Lung (tissue), 12 donors: ENCODE data around the gene HIP1R. TPM values are rescaled to one million over a fixed set of nuclear protein-coding genes. Genes with fewer than 3 reads are reported as not detected.

Experiments used
- ATAC-seq: fragments of 200-7000 bp; cut with Tn5 transposase; one replicate; pipeline ENCODE4 v1.9.1; 2020; ENCODE audit warnings: moderate number of reproducible peaks; ENCODE audit not compliant: insufficient read depth, low FRiP score
- DNase-seq, 3 donors: peaks; one replicate each; pipeline ENCODE4 v3.0.0-alpha.2; 2013 to 2017
- H3K27ac ChIP-seq, 2 donors: one replicate each; pipeline ENCODE4 v1.5.1; 2013; ENCODE audit warnings: mild to moderate bottlenecking in 2 of 2, moderate library complexity in 2 of 2, control low read depth in 1 of 2, inconsistent platforms in 1 of 2, low read depth in 1 of 2, low read length in 1 of 2
- H3K27me3 ChIP-seq, 3 donors: one replicate each; pipeline ENCODE4 v1.5.1; 2013; ENCODE audit warnings: low read length in 2 of 3; ENCODE audit not compliant: control insufficient read depth in 3 of 3, insufficient read depth in 3 of 3
- H3K36me3 ChIP-seq, 4 donors: one replicate each; pipeline ENCODE4 v1.5.1; 2013; ENCODE audit warnings: low read length in 4 of 4, mild to moderate bottlenecking in 1 of 4, moderate library complexity in 1 of 4; ENCODE audit not compliant: control insufficient read depth in 4 of 4, insufficient read depth in 4 of 4
- H3K4me1 ChIP-seq, 5 donors: one replicate each; pipeline ENCODE4 v1.5.1; 2013; ENCODE audit warnings: low read length in 5 of 5, mild to moderate bottlenecking in 2 of 5, moderate library complexity in 1 of 5; ENCODE audit not compliant: control insufficient read depth in 5 of 5, insufficient read depth in 5 of 5
- H3K4me3 ChIP-seq: one replicate; pipeline ENCODE4 v1.5.1; 2013; ENCODE audit warnings: mild to moderate bottlenecking, control low read depth, moderate library complexity
- H3K9ac ChIP-seq, 2 donors: one replicate each; pipeline ENCODE4 v1.5.1; 2013; ENCODE audit warnings: low read length in 2 of 2, control low read depth in 1 of 2; ENCODE audit not compliant: insufficient read depth in 1 of 2
- H3K9me3 ChIP-seq, 4 donors: one replicate each; pipeline ENCODE4 v1.5.1; 2013; ENCODE audit warnings: low read length in 3 of 4, mild to moderate bottlenecking in 1 of 4, moderate library complexity in 1 of 4; ENCODE audit not compliant: control insufficient read depth in 4 of 4, insufficient read depth in 3 of 4
- CTCF ChIP-seq: IDR thresholded peaks from 2 replicates; pipeline ENCODE4 v1.5.1; 2012; ENCODE audit warnings: mild to moderate bottlenecking; ENCODE audit errors: control extremely low read depth, extremely low read depth
- WGBS, 2 donors: extraction: QIAGEN DNeasy Blood & Tissue Kit; methylation state at CpG; one replicate each; pipeline ENCODE4 v1.1.7; 2013; 5-methylcytosine and 5-hydroxymethylcytosine counted together
- polyA plus RNA-seq, 2 donors: library from polyadenylated mRNA; stranded (reverse); fragments of 200-250 nt; gene quantifications; one replicate each; pipeline ENCODE4 v1.2.1, GENCODE V29; 2013
- total RNA-seq, 2 donors: library from RNA; depleted of rRNA in 1 of 2; stranded (reverse); fragments of >200 nt in 1 of 2; gene quantifications; one replicate each; pipeline ENCODE4 v1.2.1, GENCODE V29; 2014 to 2021
- donor health status: control.
- donor health status: control.
- donor health status: Bipolar disorder and iron deficiency.
- donor health status: healthy.
- donor health status: DM: yes; HTN: yes; CAD: no.

The HIP1R gene
- total and polyA plus RNA-seq, 4 donors = 33.8 to 56.3 (median 35.4) TPM

- ATAC-seq (no peak), DNase-seq (no peak)
- WGBS, 2 donors = 83 to 89% methylated on average over 5 of the region's 5 CpGs
- no peaks in the 10 kb centered on the region for H3K9me3 ChIP-seq
- no peak for TF ChIP-seq CTCF
- no peaks in the 10 kb centered on the region for H3K4me1 ChIP-seq
- no peaks in the 10 kb centered on the region for H3K36me3 ChIP-seq
- no peak overlapping the region for H3K9ac ChIP-seq
- H3K27me3 ChIP-seq = no peaks in the 10 kb centered on the region
- no peak overlapping the region for H3K4me3 ChIP-seq
- H3K27ac ChIP-seq = no peak overlapping the region
These were observed 45.6 kb upstream of the HIP1R start for GRCh38 chr12:122789637-122790036.

- Histone ChIP-seq H3K36me3 (no peaks in the 10 kb centered on the region), H3K4me3 (no peak overlapping the region), H3K27ac (no peak overlapping the region), H3K9ac (no peak overlapping the region), H3K9me3 (no peaks in the 10 kb centered on the region), H3K4me1 (no peaks in the 10 kb centered on the region), H3K27me3 (no peaks in the 10 kb centered on the region)
- no peak for DNase-seq
- no peak for ATAC-seq
- WGBS, 2 donors = 81 to 87% methylated on average over 5 of the region's 5 CpGs
- TF ChIP-seq CTCF = no peak
These were observed 44.7 kb upstream of the HIP1R start for GRCh38 chr12:122790393-122791075.

GRCh38 chr12:122793685-122794106, 41.6 kb upstream of the HIP1R start:
- H3K4me1 ChIP-seq = no peaks in the 10 kb centered on the region
- no peak overlapping the region for H3K27ac ChIP-seq
- no peaks in the 10 kb centered on the region for H3K27me3 ChIP-seq
- TF ChIP-seq CTCF = peak; percentile 53
- DNase-seq (peak in 2 of 3 donors; percentile 54 to 72), ATAC-seq (peak; percentile 58)
- H3K9ac ChIP-seq = no peak overlapping the region
- 17 to 28% methylated on average over 10 of the region's 10 CpGs for WGBS, 2 donors
- no peaks in the 10 kb centered on the region for H3K9me3 ChIP-seq
- H3K36me3 ChIP-seq = no peaks in the 10 kb centered on the region
- H3K4me3 ChIP-seq = no peak overlapping the region

- DNase-seq (no peak), ATAC-seq (no peak)
- H3K27me3 ChIP-seq = no peaks in the 10 kb centered on the region
- WGBS, 2 donors = 85 to 93% methylated on average over 4 of the region's 4 CpGs
- no peak overlapping the region for H3K27ac ChIP-seq
- no peak overlapping the region for H3K4me3 ChIP-seq
- H3K4me1 ChIP-seq = no peaks in the 10 kb centered on the region
- no peak overlapping the region for H3K9ac ChIP-seq
- H3K9me3 ChIP-seq = no peaks in the 10 kb centered on the region
- no peaks in the 10 kb centered on the region for H3K36me3 ChIP-seq
- no peak for TF ChIP-seq CTCF
These were observed 39.5 kb upstream of the HIP1R start for GRCh38 chr12:122795807-122796206.
